Esophagus muscularis mucosa (tissue), 4 donors: ENCODE data around the gene CITED2. TPM values are rescaled to one million over a fixed set of nuclear protein-coding genes. Genes with fewer than 3 reads are reported as not detected.

Source experiments
- DNase-seq: peaks from one replicate; pipeline ENCODE4 v3.0.0-alpha.2; 2017; ENCODE audit errors: extremely low spot score
- H3K27ac ChIP-seq, 4 donors: fragments of 200-600 bp; sonication (generic); replicated peaks in 1 of 4; 1 replicate in 3 of 4; 2 replicates in 1 of 4; pipeline ENCODE4 v1.5.1; 2016 to 2019; ENCODE audit warnings: mild to moderate bottlenecking in 1 of 4
- H3K27me3 ChIP-seq, 4 donors: fragments of 200-600 bp; sonication (generic); one replicate each; pipeline versions ENCODE4 v1.5.1 to v1.6.0; 2016 to 2019
- H3K36me3 ChIP-seq, 4 donors: fragments of 200-600 bp; sonication (generic); one replicate each; pipeline ENCODE4 v1.5.1; 2016 to 2019
- H3K4me1 ChIP-seq, 4 donors: fragments of 200-600 bp; sonication (generic); one replicate each; pipeline ENCODE4 v1.5.1; 2016 to 2019
- H3K4me3 ChIP-seq, 4 donors: fragments of 200-600 bp; sonication (generic); 1 replicate in 2 of 4; 2 replicates in 2 of 4; pipeline ENCODE4 v1.5.1; 2016 to 2019; ENCODE audit warnings: mild to moderate bottlenecking in 4 of 4, moderate library complexity in 1 of 4
- H3K9me3 ChIP-seq, 4 donors: fragments of 200-600 bp; sonication (generic); 1 replicate in 3 of 4; 2 replicates in 1 of 4; pipeline ENCODE4 v1.5.1; 2016 to 2019
- EP300 ChIP-seq: sonication (generic); formaldehyde crosslinking; IDR thresholded peaks from one replicate; pipeline ENCODE4 v1.6.1; 2017; ENCODE audit warnings: antibody characterized with exemption
- POLR2A ChIP-seq: fragments of 450-650 bp; IDR thresholded peaks from one replicate; pipeline ENCODE4 v1.6.1; 2017; ENCODE audit warnings: antibody characterized with exemption, moderate library complexity, mild to moderate bottlenecking, low read depth
- POLR2AphosphoS5 ChIP-seq, 2 donors: sonication (generic); formaldehyde crosslinking; IDR thresholded peaks; one replicate each; pipeline ENCODE4 v1.6.1; 2017; ENCODE audit warnings: antibody characterized with exemption in 2 of 2
- WGBS: methylation state at CpG from one replicate; pipeline ENCODE4 v1.1.5; 2018; 5-methylcytosine and 5-hydroxymethylcytosine counted together
- intact Hi-C: fragments of 100-400 bp; cut with DNase I; formaldehyde crosslinking; loops from one replicate; pipeline ENCODE4 v1.15.1; 2023
- total RNA-seq, 4 donors: library from RNA; depleted of rRNA; stranded (reverse); fragments of >200 nt; gene quantifications; one replicate each; pipeline versions ENCODE4 v1.1.0 to v1.2.1, GENCODE V29; 2016
- TF ChIP-seq, protein P1 (sequence below), 3 experiments: fragments of 200-600 bp in 2 of 3; fragments of 450-650 bp in 1 of 3; sonication (generic) in 2 of 3; IDR thresholded peaks; one replicate each; pipeline ENCODE4 v1.5.1; 2017 to 2019; ENCODE audit warnings: antibody characterized with exemption in 3 of 3, mild to moderate bottlenecking in 2 of 3, moderate library complexity in 1 of 3

Gene CITED2
- total RNA-seq, 4 donors from 2014 or later: 144 to 844 (median 324) TPM

DNA sequence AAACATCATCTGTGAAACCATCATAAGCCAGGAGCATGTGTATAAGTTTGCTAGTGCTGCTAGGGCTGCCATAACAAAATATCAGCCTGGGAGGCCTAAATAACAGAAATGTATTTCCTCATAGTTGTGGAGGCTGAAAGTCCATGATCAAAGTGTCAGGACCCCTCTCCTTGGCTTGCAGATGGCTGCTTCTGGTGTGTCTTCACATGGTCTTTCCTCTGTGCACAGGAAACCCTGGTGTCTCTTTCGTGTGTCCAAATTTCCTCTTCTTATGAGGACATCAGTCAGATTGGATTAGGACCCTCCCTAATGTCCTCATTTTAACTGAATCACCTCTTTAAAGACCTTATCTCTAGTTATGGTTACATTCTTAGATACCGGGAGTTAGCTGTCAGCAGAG, 6.2 kb upstream of the CITED2 start:
- intact Hi-C loops: no loop called here
- no peak for TF ChIP-seq POLR2AphosphoS5 (IDR thresholded peaks at IDR 0.05)
- TF ChIP-seq EP300: no peak
- TF ChIP-seq, protein P1, sequence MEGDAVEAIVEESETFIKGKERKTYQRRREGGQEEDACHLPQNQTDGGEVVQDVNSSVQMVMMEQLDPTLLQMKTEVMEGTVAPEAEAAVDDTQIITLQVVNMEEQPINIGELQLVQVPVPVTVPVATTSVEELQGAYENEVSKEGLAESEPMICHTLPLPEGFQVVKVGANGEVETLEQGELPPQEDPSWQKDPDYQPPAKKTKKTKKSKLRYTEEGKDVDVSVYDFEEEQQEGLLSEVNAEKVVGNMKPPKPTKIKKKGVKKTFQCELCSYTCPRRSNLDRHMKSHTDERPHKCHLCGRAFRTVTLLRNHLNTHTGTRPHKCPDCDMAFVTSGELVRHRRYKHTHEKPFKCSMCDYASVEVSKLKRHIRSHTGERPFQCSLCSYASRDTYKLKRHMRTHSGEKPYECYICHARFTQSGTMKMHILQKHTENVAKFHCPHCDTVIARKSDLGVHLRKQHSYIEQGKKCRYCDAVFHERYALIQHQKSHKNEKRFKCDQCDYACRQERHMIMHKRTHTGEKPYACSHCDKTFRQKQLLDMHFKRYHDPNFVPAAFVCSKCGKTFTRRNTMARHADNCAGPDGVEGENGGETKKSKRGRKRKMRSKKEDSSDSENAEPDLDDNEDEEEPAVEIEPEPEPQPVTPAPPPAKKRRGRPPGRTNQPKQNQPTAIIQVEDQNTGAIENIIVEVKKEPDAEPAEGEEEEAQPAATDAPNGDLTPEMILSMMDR (IDR thresholded peaks at IDR 0.05): no peak
- TF ChIP-seq POLR2A: no peak
- H3K9me3 ChIP-seq: no peaks in the 10 kb centered on the region
- 91% methylated on average over 2 of the region's 2 CpGs for WGBS
- no peak overlapping the region for H3K4me3 ChIP-seq
- H3K27ac ChIP-seq: no peak overlapping the region
- DNase-seq: no peak
- peaks cover 11 to 20% (median 15%) of the 10 kb centered on the region in 4 donors for H3K4me1 ChIP-seq
- no peaks in the 10 kb centered on the region for H3K27me3 ChIP-seq
- H3K36me3 ChIP-seq: no peaks in the 10 kb centered on the region

DNA sequence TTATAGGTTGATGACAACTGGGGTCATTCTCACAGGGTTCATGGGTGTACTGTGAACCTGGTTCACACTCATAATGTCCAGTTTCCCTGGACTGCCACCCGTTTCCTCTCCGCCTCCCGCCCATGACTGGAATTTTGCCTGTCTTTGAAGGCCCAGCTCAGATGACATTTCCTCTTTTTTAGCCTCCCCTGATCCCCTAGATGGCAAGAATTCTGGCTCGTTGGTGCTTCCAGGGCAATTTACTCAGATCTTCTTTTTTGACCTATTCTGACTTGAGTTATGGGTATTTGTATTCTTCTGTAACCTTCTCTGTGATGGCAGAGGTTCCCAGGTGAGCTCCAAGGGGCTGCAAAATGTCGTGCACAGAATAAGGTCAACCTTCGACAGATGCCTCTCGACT, 5.7 kb upstream of the CITED2 start:
- H3K27me3 ChIP-seq: no peaks in the 10 kb centered on the region
- no peak overlapping the region for H3K27ac ChIP-seq
- intact Hi-C loops: no loop called here
- TF ChIP-seq POLR2A: no peak
- TF ChIP-seq POLR2AphosphoS5 (IDR thresholded peaks at IDR 0.05): no peak
- TF ChIP-seq, protein P1 (IDR thresholded peaks at IDR 0.05): no peak
- TF ChIP-seq EP300: no peak
- peak; percentile 77 for DNase-seq
- no peak overlapping the region for H3K4me3 ChIP-seq
- peaks cover 11 to 20% (median 15%) of the 10 kb centered on the region in 4 donors for H3K4me1 ChIP-seq
- WGBS: 87% methylated on average over 7 of the region's 7 CpGs
- no peaks in the 10 kb centered on the region for H3K9me3 ChIP-seq
- H3K36me3 ChIP-seq: no peaks in the 10 kb centered on the region

DNA sequence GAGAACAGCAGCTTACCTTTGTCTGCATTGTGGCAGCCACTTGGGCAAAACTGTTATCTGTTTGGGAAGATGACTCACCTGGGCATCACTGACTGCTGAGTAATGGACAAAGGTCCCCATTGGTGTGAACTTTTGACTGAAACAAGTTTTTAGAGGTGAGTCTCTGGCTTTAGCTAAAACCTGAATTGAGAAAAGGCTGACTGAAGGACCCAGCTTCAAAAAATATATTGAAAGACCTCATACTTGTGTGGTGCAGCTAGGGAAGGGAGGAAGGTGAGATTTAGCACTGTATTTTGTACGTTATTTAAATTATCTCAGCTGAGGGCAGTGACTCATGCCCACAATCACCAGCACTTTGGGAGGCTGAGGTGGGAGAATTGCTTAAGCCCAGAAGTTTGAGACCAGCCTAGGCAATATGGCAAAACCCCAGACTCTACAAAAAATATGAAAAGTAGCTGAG, 4.5 kb upstream of the CITED2 start:
- peak; percentile 39 for DNase-seq
- Histone ChIP-seq H3K9me3 (peaks cover 0 to 5% (median 0%) of the 10 kb centered on the region in 4 donors), H3K36me3 (peaks cover 0 to 4% (median under 1%) of the 10 kb centered on the region in 4 donors), H3K4me3 (no peak overlapping the region), H3K27ac (no peak overlapping the region), H3K27me3 (no peaks in the 10 kb centered on the region), H3K4me1 (peaks cover 11 to 20% (median 15%) of the 10 kb centered on the region in 4 donors)
- intact Hi-C loops: loop anchor here (5.0 to 10.0 kb wide), 3 partner anchors 158 to 506 kb away; no protein-coding TSS in a partner anchor
- TF ChIP-seq POLR2AphosphoS5 (IDR thresholded peaks at IDR 0.05) (no peak), POLR2A (no peak), EP300 (no peak)
- TF ChIP-seq, protein P1 (IDR thresholded peaks at IDR 0.05): no peak
- 85% methylated on average over 1 of the region's 1 CpG for WGBS

- Histone ChIP-seq H3K4me1 (peaks cover 11 to 20% (median 15%) of the 10 kb centered on the region in 4 donors), H3K9me3 (peaks cover 0 to 5% (median 0%) of the 10 kb centered on the region in 4 donors), H3K4me3 (no peak overlapping the region), H3K27me3 (no peaks in the 10 kb centered on the region), H3K27ac (no peak overlapping the region), H3K36me3 (peaks cover 6 to 10% (median 7%) of the 10 kb centered on the region in 4 donors)
- no peak for TF ChIP-seq EP300
- DNase-seq: peak; percentile 68
- intact Hi-C loops: loop anchor here (5.0 to 10.0 kb wide), 3 partner anchors 159 to 507 kb away; no protein-coding TSS in a partner anchor
Measured at GRCh38 chr6:139378226-139378625, 3.8 kb upstream of the CITED2 start.

DNA sequence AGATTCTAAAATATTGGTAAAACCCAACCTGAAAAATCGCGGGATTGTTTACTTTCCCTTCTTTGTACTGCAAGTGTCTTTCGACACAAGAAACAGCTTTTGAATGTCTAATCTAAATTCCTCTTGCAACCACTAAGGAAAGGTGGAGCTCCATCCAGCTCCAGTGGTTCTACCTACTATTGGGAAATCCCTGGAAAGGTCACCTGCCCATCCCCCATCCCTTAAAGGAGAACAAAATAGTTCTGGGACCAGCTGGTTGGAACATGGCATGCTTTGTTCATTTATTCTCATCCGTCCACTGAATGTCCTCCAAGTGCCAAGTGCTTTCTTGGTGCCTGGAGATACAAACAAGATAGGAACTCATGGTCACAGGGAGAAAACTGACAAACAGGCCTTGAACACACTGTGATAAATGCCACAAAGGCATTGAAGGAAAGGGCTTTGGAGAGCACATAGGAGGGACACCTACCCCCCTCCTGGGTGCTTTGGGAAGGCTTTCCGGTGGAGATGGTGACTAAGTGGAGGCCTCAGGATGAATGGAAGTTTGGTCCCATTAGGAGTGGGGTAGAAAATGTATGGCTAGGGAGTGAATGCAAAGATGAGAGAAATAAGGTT, 2.3 kb upstream of the CITED2 start:
- Histone ChIP-seq H3K36me3 (peaks cover 9 to 24% (median 14%) of the 10 kb centered on the region in 4 donors), H3K4me3 (peak overlapping the region; percentile 80 to 91 (median 85)), H3K27me3 (no peaks in the 10 kb centered on the region), H3K9me3 (peaks cover 0 to 5% (median 0%) of the 10 kb centered on the region in 4 donors), H3K27ac (peak overlapping the region; percentile 90 to 96 (median 95)), H3K4me1 (peaks cover 11 to 20% (median 15%) of the 10 kb centered on the region in 4 donors)
- WGBS: 59% methylated on average over 5 of the region's 5 CpGs
- DNase-seq: peak; percentile 91
- intact Hi-C loops: loop anchor here (5.0 to 10.0 kb wide), 3 partner anchors 161 to 508 kb away; no protein-coding TSS in a partner anchor
- TF ChIP-seq EP300 (no peak), POLR2AphosphoS5 (IDR thresholded peaks at IDR 0.05) (peak; percentile 55 to 71), POLR2A (no peak)
- TF ChIP-seq, protein P1 (IDR thresholded peaks at IDR 0.05): peak in 2 of 3 experiments; percentile 14 to 24
